ENCODE measurements around the gene CRYBG1. TPM values are rescaled to one million over a fixed set of nuclear protein-coding genes. Genes with fewer than 3 reads are reported as not detected.

Gene CRYBG1
- total RNA-seq, 1 donor from 2014 or later, result 0.06 TPM

DNA sequence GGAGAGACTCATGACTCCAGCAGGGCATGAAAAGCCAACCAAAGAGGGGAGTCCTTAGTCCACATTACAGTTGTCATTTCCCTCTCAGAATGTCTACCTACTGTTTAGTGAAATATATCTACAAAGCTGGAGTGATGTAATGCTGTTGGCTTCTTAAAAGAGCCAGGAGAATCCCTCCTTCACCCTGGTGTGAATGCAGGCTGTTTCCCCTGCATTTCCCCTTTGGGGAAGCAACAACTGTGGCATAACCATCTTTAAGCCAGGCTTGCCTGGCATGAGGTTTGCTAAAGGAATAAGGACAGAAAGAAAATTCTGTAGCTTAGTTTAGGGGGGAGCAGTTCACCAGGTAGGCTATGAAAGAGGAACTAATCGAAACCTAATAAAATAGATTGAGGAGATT lies 129.5 kb downstream of the CRYBG1 start:
- no peaks in the 10 kb centered on the region for H3F3A ChIP-seq (ENCODE audit: low read depth)
- no peaks in the 10 kb centered on the region for H3K27me3 ChIP-seq
- H3K4me1 ChIP-seq, result no peaks in the 10 kb centered on the region
- Mint-ChIP-seq H3K36me3 (no peaks in the 10 kb centered on the region), H3K4me1 (peaks cover 2% of the 10 kb centered on the region), H3K27me3 (ENCODE audit: insufficient read depth, low read depth) (no peaks in the 10 kb centered on the region), H3K9me3 (no peaks in the 10 kb centered on the region), H3K4me3 (no peak overlapping the region), H3K27ac (no peak overlapping the region)
- no peaks in the 10 kb centered on the region for H4K20me1 ChIP-seq (ENCODE audit: low read depth)
- H3K4me2 ChIP-seq, result no peak overlapping the region
- TF ChIP-seq, protein P1, sequence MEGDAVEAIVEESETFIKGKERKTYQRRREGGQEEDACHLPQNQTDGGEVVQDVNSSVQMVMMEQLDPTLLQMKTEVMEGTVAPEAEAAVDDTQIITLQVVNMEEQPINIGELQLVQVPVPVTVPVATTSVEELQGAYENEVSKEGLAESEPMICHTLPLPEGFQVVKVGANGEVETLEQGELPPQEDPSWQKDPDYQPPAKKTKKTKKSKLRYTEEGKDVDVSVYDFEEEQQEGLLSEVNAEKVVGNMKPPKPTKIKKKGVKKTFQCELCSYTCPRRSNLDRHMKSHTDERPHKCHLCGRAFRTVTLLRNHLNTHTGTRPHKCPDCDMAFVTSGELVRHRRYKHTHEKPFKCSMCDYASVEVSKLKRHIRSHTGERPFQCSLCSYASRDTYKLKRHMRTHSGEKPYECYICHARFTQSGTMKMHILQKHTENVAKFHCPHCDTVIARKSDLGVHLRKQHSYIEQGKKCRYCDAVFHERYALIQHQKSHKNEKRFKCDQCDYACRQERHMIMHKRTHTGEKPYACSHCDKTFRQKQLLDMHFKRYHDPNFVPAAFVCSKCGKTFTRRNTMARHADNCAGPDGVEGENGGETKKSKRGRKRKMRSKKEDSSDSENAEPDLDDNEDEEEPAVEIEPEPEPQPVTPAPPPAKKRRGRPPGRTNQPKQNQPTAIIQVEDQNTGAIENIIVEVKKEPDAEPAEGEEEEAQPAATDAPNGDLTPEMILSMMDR (IDR thresholded peaks at IDR 0.05), result no peak
- TF ChIP-seq EZH2phosphoT487 (IDR thresholded peaks at IDR 0.05), result no peak
- TF ChIP-seq EZH2 (IDR thresholded peaks at IDR 0.05), result no peak
- no peak overlapping the region for H3K27ac ChIP-seq
- H2AFZ ChIP-seq (replicated peaks), result no peak overlapping the region
- no peaks in the 10 kb centered on the region for H3K9me3 ChIP-seq (ENCODE audit: low read depth)
- no peaks in the 10 kb centered on the region for H3K36me3 ChIP-seq
- H3K9ac ChIP-seq, result no peak overlapping the region
- H3K79me2 ChIP-seq (ENCODE audit: low read depth), result no peaks in the 10 kb centered on the region
- no peak for DNase-seq (ENCODE audit: low spot score)
- H3K4me3 ChIP-seq, result no peak overlapping the region

DNA sequence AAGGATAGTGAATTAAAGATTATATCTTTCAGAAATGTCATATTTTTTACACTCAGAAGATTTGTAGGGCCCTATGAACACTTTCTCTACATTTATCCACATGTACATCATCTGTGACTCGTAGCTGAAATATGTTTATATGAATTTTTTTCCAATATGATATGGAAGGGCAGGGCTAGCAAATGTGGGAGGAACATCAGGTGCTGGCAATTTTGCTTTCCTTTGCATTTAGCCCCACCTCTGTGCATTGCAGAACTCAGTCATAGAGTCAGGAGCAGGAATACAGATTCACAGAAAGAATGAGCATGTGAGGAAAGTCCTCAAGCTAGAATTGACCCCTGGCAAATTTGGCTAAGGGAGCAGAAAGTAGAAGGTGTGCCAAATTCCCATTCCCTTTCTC lies 129.9 kb downstream of the CRYBG1 start:
- Mint-ChIP-seq H3K27me3 (ENCODE audit: insufficient read depth, low read depth) (no peaks in the 10 kb centered on the region), H3K4me1 (peaks cover 3% of the 10 kb centered on the region), H3K36me3 (no peaks in the 10 kb centered on the region), H3K9me3 (no peaks in the 10 kb centered on the region), H3K27ac (no peak overlapping the region), H3K4me3 (no peak overlapping the region)
- Histone ChIP-seq H3K27ac (no peak overlapping the region), H3K36me3 (no peaks in the 10 kb centered on the region), H3K9me3 (ENCODE audit: low read depth) (no peaks in the 10 kb centered on the region), H3K9ac (no peak overlapping the region), H2AFZ (replicated peaks) (no peak overlapping the region), H3F3A (ENCODE audit: low read depth) (no peaks in the 10 kb centered on the region), H3K79me2 (ENCODE audit: low read depth) (no peaks in the 10 kb centered on the region), H3K4me1 (no peaks in the 10 kb centered on the region), H3K4me2 (no peak overlapping the region), H3K4me3 (no peak overlapping the region), H3K27me3 (no peaks in the 10 kb centered on the region), H4K20me1 (ENCODE audit: low read depth) (no peaks in the 10 kb centered on the region)
- no peak for TF ChIP-seq EZH2 (IDR thresholded peaks at IDR 0.05)
- TF ChIP-seq, protein P1 (IDR thresholded peaks at IDR 0.05), result no peak
- TF ChIP-seq EZH2phosphoT487 (IDR thresholded peaks at IDR 0.05), result no peak
- no peak for DNase-seq (ENCODE audit: low spot score)

- H3K9me3 ChIP-seq (ENCODE audit: low read depth), result no peaks in the 10 kb centered on the region
- Mint-ChIP-seq H3K4me1 (peaks cover 3% of the 10 kb centered on the region), H3K27ac (no peak overlapping the region), H3K27me3 (ENCODE audit: insufficient read depth, low read depth) (no peaks in the 10 kb centered on the region), H3K9me3 (no peaks in the 10 kb centered on the region), H3K36me3 (no peaks in the 10 kb centered on the region), H3K4me3 (no peak overlapping the region)
- H3K27ac ChIP-seq, result no peak overlapping the region
- no peaks in the 10 kb centered on the region for H3F3A ChIP-seq (ENCODE audit: low read depth)
- no peaks in the 10 kb centered on the region for H3K4me1 ChIP-seq
- H3K4me3 ChIP-seq, result no peak overlapping the region
- no peak overlapping the region for H3K9ac ChIP-seq
- H3K27me3 ChIP-seq, result no peaks in the 10 kb centered on the region
- DNase-seq (ENCODE audit: low spot score), result no peak
- no peaks in the 10 kb centered on the region for H4K20me1 ChIP-seq (ENCODE audit: low read depth)
- no peak overlapping the region for H2AFZ ChIP-seq (replicated peaks)
- no peak overlapping the region for H3K4me2 ChIP-seq
- H3K79me2 ChIP-seq (ENCODE audit: low read depth), result no peaks in the 10 kb centered on the region
- TF ChIP-seq EZH2phosphoT487 (IDR thresholded peaks at IDR 0.05), result no peak
- TF ChIP-seq, protein P1 (IDR thresholded peaks at IDR 0.05), result no peak
- no peak for TF ChIP-seq EZH2 (IDR thresholded peaks at IDR 0.05)
- no peaks in the 10 kb centered on the region for H3K36me3 ChIP-seq
Measured at GRCh38 chr6:106490974-106491373, 130.5 kb downstream of the CRYBG1 start.

Measured in neural progenitor cell (in vitro differentiated cells).